Prostate gland (tissue), 2 donors: ENCODE data around the gene ESYT2.

Source experiments
- CTCF ChIP-seq, 4 experiments: fragments of 200-600 bp in 2 of 4; fragments of 450-650 bp in 2 of 4; sonication (generic) in 2 of 4; IDR thresholded peaks; 1 replicate in 3 of 4; 2 replicates in 1 of 4; pipeline ENCODE4 v1.5.1; 2016 to 2019; ENCODE audit warnings: antibody characterized with exemption in 4 of 4, mild to moderate bottlenecking in 2 of 4, moderate library complexity in 2 of 4
- POLR2A ChIP-seq: fragments of 450-650 bp; IDR thresholded peaks from one replicate; pipeline ENCODE4 v1.6.1; 2016; ENCODE audit warnings: antibody characterized with exemption, mild to moderate bottlenecking

- TF ChIP-seq CTCF (IDR thresholded peaks at IDR 0.05) = no peak
- no peak for TF ChIP-seq POLR2A
These were observed 3.7 kb upstream of the ESYT2 start for GRCh38 chr7:158832994-158833393.
